ENCODE measurements around the gene KCNB1. TPM values are rescaled to one million over a fixed set of nuclear protein-coding genes. Genes with fewer than 3 reads are reported as not detected.

Gene KCNB1
- total RNA-seq, 1 experiment from 2014 or later: 0.68 TPM

- no peak overlapping the region for H2AK5ac ChIP-seq (ENCODE audit: insufficient read length, low read length)
- no peak overlapping the region for H3K27ac ChIP-seq (ENCODE audit: insufficient read length, low read depth, low read length)
- no peak overlapping the region for H2BK12ac ChIP-seq (ENCODE audit: insufficient read length, low read depth, low read length)
- no peak overlapping the region for H2BK5ac ChIP-seq (ENCODE audit: insufficient read length, low read length)
- no peak overlapping the region for H4K8ac ChIP-seq (replicated peaks; ENCODE audit: insufficient read length, low read depth, low read length)
- no peak overlapping the region for H2BK15ac ChIP-seq (ENCODE audit: low read depth, low read length)
- no peak overlapping the region for H3K27ac Mint-ChIP-seq
- no peaks in the 10 kb centered on the region for H3K79me2 ChIP-seq (ENCODE audit: insufficient read depth, low read length)
- no peak overlapping the region for H4K5ac ChIP-seq (ENCODE audit: insufficient read length, low read depth, low read length)
- H3K27me3 Mint-ChIP-seq (ENCODE audit: low read depth): peaks cover 8% of the 10 kb centered on the region
- no peak overlapping the region for H3K4me3 Mint-ChIP-seq
- H3K23me2 ChIP-seq (ENCODE audit: insufficient read length, low read depth, low read length, poor library complexity, severe bottlenecking): no peaks in the 10 kb centered on the region
- no peak overlapping the region for H2BK20ac ChIP-seq (ENCODE audit: low read depth, low read length, poor library complexity, severe bottlenecking)
- H4K91ac ChIP-seq (ENCODE audit: insufficient read length, low read depth, low read length): no peak overlapping the region
- no peak overlapping the region for H3K4ac ChIP-seq (ENCODE audit: low read depth, low read length)
- no peak overlapping the region for H3T11ph ChIP-seq (ENCODE audit: low read length)
- H3K9me3 ChIP-seq (ENCODE audit: control insufficient read depth, low read depth, low read length): no peaks in the 10 kb centered on the region
- DNase-seq: no peak
- H3K18ac ChIP-seq (ENCODE audit: insufficient read length, low read depth, low read length): no peak overlapping the region
- no peak overlapping the region for H3K9ac ChIP-seq (ENCODE audit: extremely low read depth, insufficient read length, low read length)
- H3K4me2 ChIP-seq (ENCODE audit: insufficient read depth, insufficient read length, low read length): no peak overlapping the region
- no peak overlapping the region for H3K23ac ChIP-seq (ENCODE audit: insufficient read length, low read depth, low read length)
- H3K14ac ChIP-seq (ENCODE audit: insufficient read depth, low read length): no peak overlapping the region
- no peak overlapping the region for H2AFZ ChIP-seq (ENCODE audit: low read length)
- TF ChIP-seq CTCF (conservative IDR thresholded peaks at IDR 0.05): no peak
- no peaks in the 10 kb centered on the region; the same call in 1 of the 2 replicates for H3K4me1 ChIP-seq (ENCODE audit: insufficient read depth, low read length)
- H3K56ac ChIP-seq (ENCODE audit: insufficient read length, low read depth, low read length): no peak overlapping the region
- no peaks in the 10 kb centered on the region for H3K79me1 ChIP-seq (ENCODE audit: insufficient read depth, low read depth, low read length, poor library complexity, severe bottlenecking)
- H2BK120ac ChIP-seq (ENCODE audit: low read depth, low read length, poor library complexity, severe bottlenecking): no peak overlapping the region
- H3K4me1 Mint-ChIP-seq: peaks cover 11 to 34% of the 10 kb centered on the region in 2 experiments; a peak in 3 of 4 replicates
- no peaks in the 10 kb centered on the region for H3K36me3 Mint-ChIP-seq (ENCODE audit: insufficient read depth in 1 of 3, low read depth in 3 of 3)
- H4K20me1 ChIP-seq (ENCODE audit: control insufficient read depth, insufficient read depth, insufficient read length): no peaks in the 10 kb centered on the region
- H3K27me3 ChIP-seq (ENCODE audit: insufficient read depth, low read length): no peaks in the 10 kb centered on the region
- peaks cover 0 to 3% of the 10 kb centered on the region in 2 experiments; a peak in 1 of 5 replicates for H3K9me3 Mint-ChIP-seq
Observed at GRCh38 chr20:49388744-49389143, 93.7 kb downstream of the KCNB1 start.

All from H9 (cell line).